ENCODE data around the gene ZSCAN12.

ZSCAN12 gene

DNA sequence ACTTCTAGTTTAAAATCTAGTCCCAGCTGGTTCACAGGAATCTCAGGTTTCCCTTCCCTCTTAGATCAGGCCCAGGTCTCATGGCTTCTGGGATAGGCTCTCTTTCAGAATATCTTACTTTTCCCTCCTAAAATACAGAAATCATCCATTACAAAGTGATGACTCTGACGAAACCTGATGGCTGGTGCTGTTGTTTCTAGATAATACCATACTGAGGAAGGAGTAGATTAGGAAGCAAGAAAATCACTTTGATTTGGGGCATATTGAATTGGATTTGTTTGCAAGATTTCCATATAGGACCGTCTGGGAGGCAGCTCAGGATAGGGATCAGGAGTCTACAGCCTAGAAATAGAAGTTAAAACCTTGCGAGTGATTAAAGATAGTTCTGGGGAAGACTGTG, 46.2 kb downstream of the ZSCAN12 start:
- no peak for DNase-seq

GRCh38 chr6:28351493-28351925, 48.0 kb downstream of the ZSCAN12 start:
- no peak for DNase-seq

- DNase-seq, result no peak
Measured at GRCh38 chr6:28351087-28351486, 48.5 kb downstream of the ZSCAN12 start.

GRCh38 chr6:28349892-28350737, 49.4 kb downstream of the ZSCAN12 start, which contains the start of gene ZKSCAN3:
ZKSCAN3 (plus strand) TSS chr6:28349947; CDS start chr6:28359587, 9,640 bp downstream.
- peak; percentile 82 for DNase-seq

DNA sequence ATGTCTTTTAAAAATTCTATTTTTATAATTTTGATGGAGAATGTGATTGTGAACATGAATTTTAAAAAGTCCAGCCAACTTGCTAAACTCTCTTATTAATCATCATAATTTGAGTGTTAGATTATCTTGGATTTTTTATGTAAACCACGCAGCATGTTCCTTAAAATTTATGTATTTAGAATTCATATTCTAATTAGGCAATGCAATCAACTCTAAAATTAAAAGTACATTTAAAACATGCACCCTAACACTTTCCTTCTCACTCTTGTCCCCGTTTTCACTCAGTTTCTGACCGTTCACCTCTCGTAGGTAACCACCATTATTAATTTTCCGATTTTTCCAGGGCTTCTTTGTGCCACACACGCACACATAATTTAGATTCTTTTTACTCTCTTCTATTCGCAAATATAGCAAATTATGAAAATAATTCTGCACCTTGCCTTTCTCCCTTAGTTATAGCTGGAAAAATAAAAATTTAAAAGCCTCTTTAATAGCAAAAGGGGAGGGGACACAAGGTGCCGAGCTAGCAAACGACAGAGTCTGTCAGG, 50.1 kb downstream of the ZSCAN12 start:
- DNase-seq, result no peak

GRCh38 chr6:28347119-28347518, 52.4 kb downstream of the ZSCAN12 start:
- no peak for DNase-seq

- no peak for DNase-seq
Measured at GRCh38 chr6:28345201-28345600, 54.3 kb downstream of the ZSCAN12 start.

- no peak for DNase-seq
Measured at GRCh38 chr6:28343898-28344677, 55.5 kb downstream of the ZSCAN12 start.

DNA sequence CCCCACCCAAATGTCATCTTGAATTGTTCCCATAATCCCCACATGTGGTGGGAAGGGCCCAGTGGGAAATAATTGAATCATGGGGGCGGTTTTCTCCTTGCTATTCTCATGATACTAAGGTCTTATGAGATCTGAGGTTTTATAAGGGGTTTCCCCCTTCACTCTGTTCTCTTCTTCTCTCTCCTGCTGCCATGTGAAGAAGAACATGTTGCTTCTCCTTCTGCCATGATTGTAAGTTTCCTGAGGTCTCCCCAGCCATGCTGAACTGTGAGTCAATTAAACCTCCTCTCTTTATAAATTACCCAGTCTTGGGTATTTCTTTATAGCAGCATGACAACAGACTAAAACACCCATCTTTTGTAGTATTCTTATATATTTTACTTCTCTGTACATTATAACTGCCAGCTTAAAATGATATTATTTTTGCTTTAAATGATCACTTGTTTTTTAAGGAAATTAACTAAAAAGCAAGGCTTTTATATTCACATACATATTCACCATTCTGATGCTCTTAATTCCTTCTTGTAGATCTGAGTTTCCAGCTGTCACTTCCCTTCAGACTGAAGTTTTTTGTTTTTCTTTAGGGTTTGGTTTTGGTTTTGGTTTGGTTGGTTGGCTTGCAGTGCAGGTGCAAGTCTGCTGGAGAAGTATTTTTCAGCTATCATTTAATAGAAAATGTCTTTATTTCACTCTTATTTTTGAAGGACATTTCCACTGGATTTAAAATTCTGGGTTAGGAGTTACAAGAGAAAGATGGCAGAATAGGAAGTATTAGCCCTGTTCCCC, 59.0 kb downstream of the ZSCAN12 start:
- no peak for DNase-seq

GRCh38 chr6:28337121-28337520, 62.4 kb downstream of the ZSCAN12 start:
- no peak for DNase-seq

GRCh38 chr6:28336284-28337120, 63.0 kb downstream of the ZSCAN12 start:
- peak; percentile 52 for DNase-seq

DNA sequence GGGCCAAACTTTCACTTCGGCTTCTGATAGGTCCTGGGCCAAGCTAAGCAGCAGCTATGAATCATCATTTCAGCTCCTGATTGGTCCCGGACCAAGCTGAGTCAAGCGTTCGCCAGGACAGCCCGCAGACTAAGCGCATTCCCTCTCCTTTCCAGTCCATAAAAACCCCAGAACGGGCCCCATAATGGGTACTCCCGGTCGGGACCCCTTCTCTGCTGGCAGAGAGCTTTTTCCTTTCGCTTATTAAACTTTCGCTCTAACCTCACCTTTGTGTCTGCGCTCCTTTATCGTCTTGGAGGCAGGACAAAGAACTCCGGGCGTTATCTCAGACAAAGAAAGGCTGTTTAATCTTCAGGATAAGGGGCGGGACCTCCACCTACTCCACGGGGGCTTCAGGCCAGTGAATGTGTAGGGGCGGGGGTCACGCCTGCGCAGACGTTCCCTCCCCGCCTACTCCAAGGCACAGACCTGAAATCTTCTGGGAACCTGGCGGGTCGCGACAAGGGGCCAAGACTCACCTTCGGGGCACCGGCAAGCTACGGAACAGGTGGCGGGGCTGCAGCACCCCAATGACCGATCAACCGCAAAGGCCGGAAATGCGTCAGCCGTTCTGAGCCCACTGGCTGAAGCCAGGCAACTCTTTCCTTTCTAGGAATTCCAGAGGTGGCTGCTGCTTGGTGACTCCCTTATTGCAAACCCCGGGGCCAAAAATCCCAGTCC, 63.8 kb downstream of the ZSCAN12 start, which contains the start of gene ZSCAN31:
Gene ZSCAN31 (minus strand): TSS at position 585 of the 720 bp plus-strand sequence. CDS start 6,465 bp downstream, outside the sequence.
- DNase-seq, result peak; percentile 92

GRCh38 chr6:28335040-28335563, 64.4 kb downstream of the ZSCAN12 start:
- no peak for DNase-seq

DNA sequence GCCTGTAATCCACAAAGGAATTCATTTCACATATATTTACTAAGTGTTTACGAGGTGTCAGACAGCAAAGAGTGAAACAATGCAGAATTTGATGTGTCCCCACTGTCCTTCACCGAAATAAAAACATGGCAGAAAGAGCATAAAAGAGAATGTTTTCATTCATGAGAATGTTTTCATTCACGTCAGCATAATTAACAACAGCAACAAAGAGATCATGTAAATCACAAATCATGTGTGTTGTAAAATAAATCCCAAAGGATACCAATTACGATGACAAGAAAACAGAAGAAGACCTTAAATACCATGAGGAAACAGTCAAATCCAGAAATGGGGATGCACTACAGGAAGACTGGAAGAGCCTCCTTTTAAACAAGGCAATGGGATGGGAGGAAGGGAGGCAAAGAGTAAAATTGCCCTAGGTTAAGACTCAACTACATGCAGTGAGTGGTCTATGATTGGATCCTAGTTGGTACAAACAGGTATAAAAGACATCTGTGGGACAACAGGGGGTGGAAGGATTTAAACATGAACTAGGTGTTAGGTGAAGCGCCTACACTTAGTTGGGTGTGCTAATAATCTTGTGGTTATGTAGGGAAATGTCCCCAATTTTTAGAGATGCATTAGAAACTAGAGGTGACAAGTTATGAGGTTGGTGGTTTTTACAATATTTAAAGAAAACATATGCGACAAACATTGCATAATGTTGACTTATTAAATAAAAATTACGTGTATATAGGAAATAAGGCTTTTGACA, 65.1 kb downstream of the ZSCAN12 start:
- DNase-seq, result peak; percentile 18

DNA sequence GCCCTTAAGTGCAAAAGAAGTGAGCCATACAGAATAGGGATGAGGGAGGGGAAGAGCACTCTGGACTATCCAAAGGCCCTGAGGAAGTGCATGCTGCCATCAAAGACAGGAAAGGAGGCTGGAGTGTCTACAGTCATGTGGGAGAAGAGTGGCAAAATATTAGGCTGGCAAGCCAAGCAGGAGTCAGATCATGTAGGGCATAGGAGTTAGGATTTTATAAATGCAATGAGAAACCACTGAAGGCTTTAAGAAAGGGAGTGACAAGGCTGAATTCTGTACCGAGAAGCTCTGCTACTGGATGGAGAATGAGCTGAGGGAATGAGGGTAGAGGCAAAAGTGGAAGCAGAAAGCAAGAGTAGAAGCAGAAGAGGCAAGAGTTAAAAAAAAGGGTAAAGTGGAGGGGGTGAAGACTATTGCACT, 65.9 kb downstream of the ZSCAN12 start:
- no peak for DNase-seq

DNA sequence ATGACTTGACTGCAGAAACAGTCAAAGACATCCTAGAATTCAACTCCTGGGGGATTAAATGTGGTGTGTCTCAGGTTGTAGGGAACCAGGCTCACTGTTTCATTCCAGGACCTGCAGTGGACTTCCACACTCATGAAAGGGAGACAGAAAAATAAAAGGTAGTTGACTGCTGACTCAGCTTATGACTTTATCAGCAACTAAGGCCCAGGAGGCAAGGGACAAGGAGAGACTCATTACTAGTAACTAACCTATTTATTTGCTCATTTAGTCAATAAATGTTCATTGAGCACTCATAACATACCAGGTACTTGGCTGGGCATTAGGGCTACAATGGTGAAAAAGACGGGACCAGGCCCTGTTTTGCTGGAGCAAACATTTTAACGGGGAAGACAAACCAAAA, 66.5 kb downstream of the ZSCAN12 start:
- DNase-seq, result no peak

- DNase-seq, result no peak
Measured at GRCh38 chr6:28330041-28330440, 69.5 kb downstream of the ZSCAN12 start.
